ENCODE measurements around the gene SRXN1. TPM values are rescaled to one million over a fixed set of nuclear protein-coding genes. Genes with fewer than 3 reads are reported as not detected.

The SRXN1 gene
- total and polyA plus RNA-seq, 2 donors (not counting 1 experiment from before 2014, with no cell fraction given), result 50.5 to 91.2 TPM

GRCh38 chr20:688809-689212, 35.8 kb upstream of the SRXN1 start:
- H3K27me3 ChIP-seq (ENCODE audit: control insufficient read depth, insufficient read depth, low read length), result no peaks in the 10 kb centered on the region
- no peaks in the 10 kb centered on the region for H3K9me3 ChIP-seq (ENCODE audit: control insufficient read depth, insufficient read depth, low read depth, low read length)
- H3K36me3 ChIP-seq (ENCODE audit: control insufficient read depth, insufficient read depth, low read length), result no peaks in the 10 kb centered on the region
- H3K9ac ChIP-seq (ENCODE audit: insufficient read depth, low read length), result no peak overlapping the region
- H3K4me2 ChIP-seq (ENCODE audit: extremely low read depth, insufficient read depth, low read length), result no peak overlapping the region
- H3K79me2 ChIP-seq (ENCODE audit: control insufficient read depth, insufficient read depth, low read length), result no peaks in the 10 kb centered on the region
- H3K4me3 ChIP-seq (replicated peaks in 1 of 4; ENCODE audit: control extremely low read depth in 1 of 4, insufficient read depth in 1 of 4, low read depth in 3 of 4, low read length in 4 of 4), result no peak overlapping the region
- no peaks in the 10 kb centered on the region for H3K4me1 ChIP-seq (ENCODE audit: control insufficient read depth, extremely low read depth, insufficient read depth, low read length)
- no peaks in the 10 kb centered on the region for H4K20me1 ChIP-seq (ENCODE audit: control insufficient read depth, extremely low read depth, insufficient read depth, low read length)
- no peak overlapping the region for H3K27ac ChIP-seq (ENCODE audit: insufficient read depth, low read length)
- DNase-seq (ENCODE audit: low read depth in 2 of 2), result peak in 1 of 2 donors; percentile 26
- no peak overlapping the region for H2AFZ ChIP-seq (ENCODE audit: low read length)
- TF ChIP-seq CTCF (conservative IDR thresholded peaks at IDR 0.05 in 1 of 2, IDR thresholded peaks at IDR 0.05 in 1 of 2; ENCODE audit: low read depth in 1 of 2, low read length in 2 of 2) (no peak), EZH2 (IDR thresholded peaks at IDR 0.05; ENCODE audit: low read length, missing control alignments) (no peak)

GRCh38 chr20:687468-688203, 34.6 kb upstream of the SRXN1 start:
- no peaks in the 10 kb centered on the region for H3K27me3 ChIP-seq (ENCODE audit: control insufficient read depth, insufficient read depth, low read length)
- no peaks in the 10 kb centered on the region for H4K20me1 ChIP-seq (ENCODE audit: control insufficient read depth, extremely low read depth, insufficient read depth, low read length)
- no peak overlapping the region for H3K9ac ChIP-seq (ENCODE audit: insufficient read depth, low read length)
- no peak overlapping the region for H3K4me2 ChIP-seq (ENCODE audit: extremely low read depth, insufficient read depth, low read length)
- no peak overlapping the region for H2AFZ ChIP-seq (ENCODE audit: low read length)
- H3K36me3 ChIP-seq (ENCODE audit: control insufficient read depth, insufficient read depth, low read length), result no peaks in the 10 kb centered on the region
- no peaks in the 10 kb centered on the region for H3K9me3 ChIP-seq (ENCODE audit: control insufficient read depth, insufficient read depth, low read depth, low read length)
- H3K4me1 ChIP-seq (ENCODE audit: control insufficient read depth, extremely low read depth, insufficient read depth, low read length), result no peaks in the 10 kb centered on the region
- TF ChIP-seq CTCF (conservative IDR thresholded peaks at IDR 0.05 in 1 of 2, IDR thresholded peaks at IDR 0.05 in 1 of 2; ENCODE audit: low read depth in 1 of 2, low read length in 2 of 2) (no peak), EZH2 (IDR thresholded peaks at IDR 0.05; ENCODE audit: low read length, missing control alignments) (no peak)
- no peak overlapping the region for H3K4me3 ChIP-seq (replicated peaks in 1 of 4; ENCODE audit: control extremely low read depth in 1 of 4, insufficient read depth in 1 of 4, low read depth in 3 of 4, low read length in 4 of 4)
- no peaks in the 10 kb centered on the region for H3K79me2 ChIP-seq (ENCODE audit: control insufficient read depth, insufficient read depth, low read length)
- DNase-seq (ENCODE audit: low read depth in 2 of 2), result no peak
- no peak overlapping the region for H3K27ac ChIP-seq (ENCODE audit: insufficient read depth, low read length)

- Histone ChIP-seq H3K4me2 (ENCODE audit: extremely low read depth, insufficient read depth, low read length) (no peak overlapping the region), H4K20me1 (ENCODE audit: control insufficient read depth, extremely low read depth, insufficient read depth, low read length) (no peaks in the 10 kb centered on the region), H3K27me3 (ENCODE audit: control insufficient read depth, insufficient read depth, low read length) (no peaks in the 10 kb centered on the region), H3K27ac (ENCODE audit: insufficient read depth, low read length) (no peak overlapping the region), H3K4me3 (replicated peaks in 1 of 4; ENCODE audit: control extremely low read depth in 1 of 4, insufficient read depth in 1 of 4, low read depth in 3 of 4, low read length in 4 of 4) (no peak overlapping the region), H3K9me3 (ENCODE audit: control insufficient read depth, insufficient read depth, low read depth, low read length) (no peaks in the 10 kb centered on the region), H3K36me3 (ENCODE audit: control insufficient read depth, insufficient read depth, low read length) (no peaks in the 10 kb centered on the region), H2AFZ (ENCODE audit: low read length) (no peak overlapping the region), H3K79me2 (ENCODE audit: control insufficient read depth, insufficient read depth, low read length) (no peaks in the 10 kb centered on the region), H3K4me1 (ENCODE audit: control insufficient read depth, extremely low read depth, insufficient read depth, low read length) (no peaks in the 10 kb centered on the region), H3K9ac (ENCODE audit: insufficient read depth, low read length) (no peak overlapping the region)
- TF ChIP-seq EZH2 (IDR thresholded peaks at IDR 0.05; ENCODE audit: low read length, missing control alignments), result no peak
- TF ChIP-seq CTCF (conservative IDR thresholded peaks at IDR 0.05 in 1 of 2, IDR thresholded peaks at IDR 0.05 in 1 of 2; ENCODE audit: low read depth in 1 of 2, low read length in 2 of 2), result no peak
- no peak for DNase-seq (ENCODE audit: low read depth in 2 of 2)
Observed at GRCh38 chr20:684676-685319, 31.8 kb upstream of the SRXN1 start.
